Stimulated activated naive B cell treated with anti-CD40 and anti-IgM and Interleukin-4, amounts not matched to agents 10 μg/mL and 1 μg/mL and 100 μg/mL, for 72 hours (primary cell): ENCODE data around the gene ARL8A.
"Not testable (repeated sequence)": the region's sequence is repeated elsewhere in the genome, so short reads cannot be mapped to it uniquely, and the experiment has no call there.

Experiments
- ATAC-seq, 2 donors: fragments of 150-1000 bp; cut with Tn5 transposase; replicated peaks; 2 replicates each; pipeline ENCODE4 v1.10.0; 2021; ENCODE audit warnings: moderate library complexity in 1 of 2
- DNase-seq: peaks from one replicate; pipeline ENCODE4 v3.0.0; 2021
- H3K27ac Mint-ChIP-seq: one replicate; pipeline ENCODE4 v1.8.0; 2022; ENCODE audit warnings: mild to moderate bottlenecking, mixed read lengths
- H3K27me3 Mint-ChIP-seq, 2 donors: one replicate each; pipeline ENCODE4 v1.8.0; 2022; ENCODE audit warnings: mixed read lengths in 2 of 2
- H3K36me3 Mint-ChIP-seq, 2 donors: one replicate each; pipeline ENCODE4 v1.8.0; 2022; ENCODE audit warnings: mixed read lengths in 2 of 2, mild to moderate bottlenecking in 1 of 2
- H3K4me1 Mint-ChIP-seq, 2 donors: one replicate each; pipeline ENCODE4 v1.8.0; 2022; ENCODE audit warnings: mixed read lengths in 2 of 2, mild to moderate bottlenecking in 1 of 2
- H3K4me3 Mint-ChIP-seq, 2 donors: one replicate each; pipeline ENCODE4 v1.8.0; 2022; ENCODE audit warnings: mild to moderate bottlenecking in 2 of 2, mixed read lengths in 2 of 2, moderate library complexity in 1 of 2
- H3K9me3 Mint-ChIP-seq, 2 donors: one replicate each; pipeline ENCODE4 v1.8.0; 2022; ENCODE audit warnings: mixed read lengths in 2 of 2, mild to moderate bottlenecking in 1 of 2

ARL8A gene

DNA sequence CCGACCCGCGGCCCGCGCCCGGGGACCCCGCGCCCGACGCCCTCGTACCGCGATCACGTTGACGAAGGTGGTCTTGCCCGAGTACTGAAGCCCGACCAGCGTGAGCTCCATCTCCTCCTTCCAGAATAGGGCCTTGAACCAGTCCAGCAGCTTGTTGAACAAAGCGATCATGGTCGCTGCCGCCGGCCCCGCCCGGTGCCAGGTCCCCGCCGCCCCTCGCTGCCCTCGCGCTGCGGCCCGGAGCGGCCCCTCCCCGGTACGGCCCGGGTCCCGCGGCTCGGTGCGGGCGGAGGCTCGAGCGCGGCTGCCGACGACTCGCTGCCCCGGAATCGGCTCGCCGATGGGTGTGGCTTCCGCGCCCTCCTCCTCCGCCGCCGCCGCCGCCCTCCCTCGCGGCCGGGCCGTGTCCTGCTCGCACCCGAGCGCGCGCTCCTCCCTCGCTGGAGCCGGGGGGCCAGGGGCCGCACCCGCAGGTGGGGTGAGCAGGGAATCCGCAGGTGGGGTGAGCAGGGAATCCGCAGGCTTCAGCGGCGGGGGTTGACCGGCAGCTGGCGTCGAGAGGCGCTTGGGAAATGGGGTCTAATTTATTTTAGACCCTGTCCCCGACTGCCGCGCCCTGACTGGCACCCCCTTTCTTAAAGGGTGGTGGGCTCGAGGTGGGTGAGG is at the start of gene ARL8A:
ARL8A (minus strand) TSS at position 336 of the 666 bp plus-strand sequence; CDS start at position 171, 165 bp downstream.
- Mint-ChIP-seq H3K9me3 (no peaks in the 10 kb centered on the region), H3K4me1 (peaks cover 19 to 60% of the 10 kb centered on the region in 2 donors)

DNA sequence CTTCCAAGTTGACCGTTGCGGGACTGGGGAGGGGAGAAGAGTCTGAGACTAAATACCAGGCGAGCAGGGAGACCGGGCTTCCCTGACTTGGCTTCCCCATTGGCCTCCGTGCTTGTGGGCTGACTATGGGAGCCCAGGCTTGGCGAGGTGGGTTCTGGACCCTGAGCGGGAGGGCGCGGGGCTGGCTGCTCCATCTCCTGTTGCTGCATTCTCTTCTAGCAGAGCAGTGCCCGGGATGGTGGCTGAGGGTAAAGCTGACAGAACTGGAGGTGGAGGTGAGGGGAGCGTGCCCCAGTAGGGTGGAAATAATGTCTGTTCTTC is 49.8 kb upstream of the ARL8A start:
- no peak overlapping the region for H3K27ac Mint-ChIP-seq
- DNase-seq, result no peak
- peaks cover 14 to 32% of the 10 kb centered on the region in 2 donors for H3K4me1 Mint-ChIP-seq
- peak overlapping the region; percentile 39 to 56 for H3K4me3 Mint-ChIP-seq
- no peaks in the 10 kb centered on the region for H3K36me3 Mint-ChIP-seq
- no peaks in the 10 kb centered on the region for H3K9me3 Mint-ChIP-seq
- ATAC-seq, result peak in 1 of 2 donors; percentile 7
- H3K27me3 Mint-ChIP-seq, result peaks cover 55 to 62% of the 10 kb centered on the region in 2 donors

More for the DNA sequence above, at the start of gene ARL8A:
- peak within 1 kb of the TSS; percentile 91 to 93 for H3K4me3 Mint-ChIP-seq
- no peaks in the 10 kb centered on the region for H3K27me3 Mint-ChIP-seq
- peak within 1 kb of the TSS; percentile 93 for H3K27ac Mint-ChIP-seq
- H3K36me3 Mint-ChIP-seq, result peaks cover 14 to 15% of the 10 kb centered on the region in 2 donors
- DNase-seq, result peak; percentile 55
- ATAC-seq, result peak; percentile 70 to 72

DNA sequence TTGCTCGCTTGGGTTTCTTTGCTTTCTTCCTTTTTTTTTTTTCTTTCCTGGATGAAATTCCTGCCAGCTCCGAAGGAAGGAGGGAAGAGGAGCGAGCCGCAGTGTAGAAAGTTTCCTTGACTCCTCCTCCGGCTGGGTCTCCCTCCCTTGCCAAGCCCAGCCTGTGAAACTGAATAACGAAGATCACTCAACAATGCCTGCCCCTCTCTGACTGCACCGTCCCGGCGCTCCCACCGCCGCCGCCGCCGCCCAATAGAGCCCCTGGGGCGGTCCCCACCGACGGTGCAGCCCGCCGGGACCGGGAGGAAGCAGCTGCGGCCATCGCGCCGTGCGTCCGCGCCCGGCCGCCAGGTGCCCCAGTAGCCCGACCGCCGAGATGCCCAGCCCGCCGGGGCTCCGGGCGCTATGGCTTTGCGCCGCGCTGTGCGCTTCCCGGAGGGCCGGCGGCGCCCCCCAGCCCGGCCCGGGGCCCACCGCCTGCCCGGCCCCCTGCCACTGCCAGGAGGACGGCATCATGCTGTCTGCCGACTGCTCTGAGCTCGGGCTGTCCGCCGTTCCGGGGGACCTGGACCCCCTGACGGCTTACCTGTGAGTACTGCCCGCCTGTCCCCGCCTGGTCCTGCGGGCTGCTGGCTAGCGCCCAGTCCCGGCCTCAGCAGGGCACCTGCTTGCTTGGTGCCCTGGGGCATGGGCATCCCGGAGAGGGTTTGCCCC is 49.2 kb upstream of the ARL8A start, which contains the start of gene LGR6:
LGR6 (plus strand) TSS at position 186 of the 714 bp plus-strand sequence; CDS start at position 377, 191 bp downstream.
- peak within 1 kb of the TSS; percentile 74 to 79 for H3K4me3 Mint-ChIP-seq
- no peak for DNase-seq
- ATAC-seq, result peak; percentile 26 to 36

DNA sequence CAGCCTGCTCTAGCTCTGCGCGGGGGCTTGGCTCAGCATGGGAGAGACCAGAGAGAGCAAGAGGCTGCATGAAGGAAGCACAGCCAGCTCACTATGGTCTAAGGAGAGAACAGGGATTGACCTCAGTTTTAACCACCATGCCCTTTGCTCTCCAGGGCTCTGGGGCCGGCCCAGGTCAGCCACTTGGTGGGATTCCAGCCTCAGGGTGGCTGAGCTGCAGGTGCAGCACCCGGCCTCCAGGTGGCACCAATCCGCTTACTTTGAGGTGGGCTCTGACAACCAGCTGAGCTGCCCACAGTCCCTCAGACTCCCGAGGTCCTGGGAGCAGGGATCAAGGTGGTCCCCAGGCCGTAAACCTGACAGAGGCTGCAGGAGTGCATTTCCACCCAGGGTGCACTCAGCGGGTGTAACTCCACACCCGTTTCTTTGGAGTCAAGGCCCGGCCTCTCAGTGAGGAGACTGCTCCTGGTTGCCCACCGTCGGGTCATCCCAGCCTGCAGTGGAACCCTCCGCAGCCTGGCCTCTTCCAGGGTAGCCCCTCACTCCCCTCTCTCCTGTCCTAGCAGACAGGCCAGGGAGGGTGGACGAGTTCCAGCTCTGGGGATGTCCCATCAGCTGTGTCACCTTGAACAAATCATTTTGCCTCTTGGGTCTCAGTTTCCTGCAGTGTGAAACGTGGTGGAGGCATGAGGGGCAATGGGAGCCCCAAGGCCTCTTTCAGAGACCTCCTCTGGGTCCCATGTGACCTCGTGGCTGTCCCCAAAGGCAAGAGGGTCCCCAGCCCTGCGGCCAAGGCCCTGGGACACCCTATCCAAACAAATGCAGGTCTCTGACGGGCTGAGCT is 48.5 kb upstream of the ARL8A start:
- no peaks in the 10 kb centered on the region for H3K9me3 Mint-ChIP-seq
- no peak overlapping the region for H3K27ac Mint-ChIP-seq
- H3K4me1 Mint-ChIP-seq, result peaks cover 11 to 27% of the 10 kb centered on the region in 2 donors
- ATAC-seq, result peak; percentile 55 to 60
- H3K36me3 Mint-ChIP-seq, result no peaks in the 10 kb centered on the region
- peaks cover 47 to 52% of the 10 kb centered on the region in 2 donors for H3K27me3 Mint-ChIP-seq
- DNase-seq, result peak; percentile 36
- H3K4me3 Mint-ChIP-seq, result peak overlapping the region in 1 of 2 donors; percentile 79

More for the DNA sequence above, 49.2 kb upstream of the ARL8A start, which contains the start of gene LGR6:
- no peaks in the 10 kb centered on the region for H3K9me3 Mint-ChIP-seq
- H3K36me3 Mint-ChIP-seq, result no peaks in the 10 kb centered on the region
- peaks cover 50 to 57% of the 10 kb centered on the region in 2 donors for H3K27me3 Mint-ChIP-seq
- peak within 1 kb of the TSS; percentile 68 for H3K27ac Mint-ChIP-seq
- peaks cover 11 to 27% of the 10 kb centered on the region in 2 donors for H3K4me1 Mint-ChIP-seq

DNA sequence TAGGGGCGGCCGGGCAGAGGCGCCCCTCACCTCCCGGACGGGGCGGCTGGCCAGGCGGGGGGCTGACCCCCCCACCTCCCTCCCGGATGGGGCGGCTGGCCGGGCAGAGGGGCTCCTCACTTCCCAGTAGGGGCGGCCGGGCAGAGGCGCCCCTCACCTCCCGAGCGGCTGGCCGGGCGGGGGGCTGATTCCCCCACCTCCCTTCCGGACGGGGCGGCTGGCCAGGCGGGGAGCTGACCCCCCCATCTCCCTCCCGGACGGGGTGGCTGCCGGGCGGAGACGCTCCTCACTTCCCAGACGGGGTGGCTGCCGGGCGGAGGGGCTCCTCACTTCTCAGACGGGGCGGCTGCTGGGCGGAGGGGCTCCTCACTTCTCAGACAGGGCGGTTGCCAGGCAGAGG is 46.9 kb upstream of the ARL8A start:
- ATAC-seq, result not testable (repeated sequence)

DNA sequence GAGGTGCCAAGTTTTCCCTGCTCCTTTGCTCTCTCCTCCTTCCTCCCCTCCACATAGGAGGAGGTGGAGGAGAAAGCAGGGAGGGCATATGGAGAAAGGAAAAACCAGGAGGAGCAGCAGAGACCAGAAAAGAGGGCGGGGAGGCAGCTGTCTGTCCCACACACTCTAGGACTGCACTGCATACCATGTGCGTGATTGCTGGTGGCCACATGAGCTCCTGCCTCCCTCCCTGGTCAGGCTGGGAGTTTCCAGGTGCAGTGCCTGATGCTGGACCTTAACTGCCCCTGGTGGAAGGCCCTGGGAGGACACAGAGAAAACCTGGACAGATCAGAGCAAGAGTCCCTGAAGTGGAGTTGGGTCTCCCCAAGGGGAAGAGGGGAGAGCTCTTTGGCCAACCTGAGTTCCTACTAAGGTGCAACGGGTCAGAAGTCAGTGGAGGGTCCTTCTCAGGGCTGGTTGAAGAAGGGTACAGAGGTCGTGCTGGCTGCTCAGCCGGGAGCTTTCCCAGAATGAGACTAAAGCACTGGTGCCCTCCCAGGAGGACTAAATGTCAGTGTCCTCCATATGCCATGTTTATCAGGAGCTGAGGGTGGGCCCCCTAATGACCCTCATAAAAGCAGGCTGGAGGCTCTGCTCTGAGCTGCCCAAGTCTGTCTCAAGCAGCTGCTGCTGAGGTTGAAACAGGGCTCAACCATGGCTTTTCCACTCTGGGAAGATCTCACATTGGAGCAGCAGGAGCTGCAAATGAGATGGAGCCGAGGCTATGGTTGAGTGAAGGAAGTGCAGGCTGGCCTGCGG is 45.6 kb upstream of the ARL8A start:
- Mint-ChIP-seq H3K27me3 (peaks cover 47 to 61% of the 10 kb centered on the region in 2 donors), H3K9me3 (no peaks in the 10 kb centered on the region), H3K4me3 (no peak overlapping the region), H3K27ac (no peak overlapping the region), H3K4me1 (peaks cover 11 to 25% of the 10 kb centered on the region in 2 donors), H3K36me3 (no peaks in the 10 kb centered on the region)
- ATAC-seq (no peak), DNase-seq (no peak)

More for the DNA sequence above, 46.9 kb upstream of the ARL8A start:
- H3K36me3 Mint-ChIP-seq, H3K9me3 Mint-ChIP-seq, H3K4me3 Mint-ChIP-seq, DNase-seq, H3K27ac Mint-ChIP-seq: not testable (repeated sequence)
- Mint-ChIP-seq H3K4me1 (peaks cover 11 to 27% of the 10 kb centered on the region in 2 donors), H3K27me3 (peaks cover 48 to 61% of the 10 kb centered on the region in 2 donors)

DNA sequence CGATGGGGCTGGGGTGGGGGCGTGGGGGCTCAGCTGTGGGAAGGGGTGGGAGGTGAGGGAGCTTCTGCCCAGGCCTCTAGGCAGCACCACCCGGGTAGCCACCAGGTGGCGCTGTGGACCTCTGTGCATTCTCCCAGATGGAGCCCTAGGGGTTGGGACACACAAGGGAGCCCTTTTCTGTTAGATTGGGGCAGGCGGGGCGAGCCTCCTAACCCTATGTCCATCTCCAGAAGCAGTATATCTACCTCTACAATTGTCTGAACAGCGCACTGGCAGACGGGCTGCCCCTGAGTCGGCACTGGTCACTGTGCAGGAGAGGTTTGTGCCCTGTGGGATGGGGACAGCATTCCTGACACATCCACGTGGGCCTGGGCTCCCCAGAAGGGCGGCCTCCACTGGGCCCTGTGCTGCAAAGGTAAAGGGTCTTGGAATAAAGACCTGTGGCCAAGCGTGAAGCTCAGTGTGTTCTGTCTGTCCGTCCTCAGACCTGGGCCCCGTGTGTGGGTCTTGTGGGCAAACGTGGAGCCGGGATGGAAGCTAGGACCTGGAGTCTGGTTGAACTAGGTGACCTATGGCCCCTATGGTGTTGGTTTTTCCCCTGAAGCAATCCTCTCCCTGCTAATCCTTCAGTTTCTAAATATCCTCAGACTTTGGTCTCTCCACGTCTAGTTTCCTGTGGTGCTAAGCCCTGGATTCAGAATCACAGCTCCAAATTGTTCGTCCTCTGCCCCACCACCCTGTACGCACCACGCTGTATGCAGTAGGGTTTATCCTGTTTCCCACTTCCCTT is 44.7 kb upstream of the ARL8A start:
- H3K27ac Mint-ChIP-seq, result no peak overlapping the region
- no peak overlapping the region for H3K4me3 Mint-ChIP-seq
- peaks cover 10 to 21% of the 10 kb centered on the region in 2 donors for H3K4me1 Mint-ChIP-seq
- peaks cover 47 to 59% of the 10 kb centered on the region in 2 donors for H3K27me3 Mint-ChIP-seq
- peak; percentile 44 for DNase-seq
- no peaks in the 10 kb centered on the region for H3K9me3 Mint-ChIP-seq
- peak; percentile 74 to 78 for ATAC-seq
- H3K36me3 Mint-ChIP-seq, result no peaks in the 10 kb centered on the region

DNA sequence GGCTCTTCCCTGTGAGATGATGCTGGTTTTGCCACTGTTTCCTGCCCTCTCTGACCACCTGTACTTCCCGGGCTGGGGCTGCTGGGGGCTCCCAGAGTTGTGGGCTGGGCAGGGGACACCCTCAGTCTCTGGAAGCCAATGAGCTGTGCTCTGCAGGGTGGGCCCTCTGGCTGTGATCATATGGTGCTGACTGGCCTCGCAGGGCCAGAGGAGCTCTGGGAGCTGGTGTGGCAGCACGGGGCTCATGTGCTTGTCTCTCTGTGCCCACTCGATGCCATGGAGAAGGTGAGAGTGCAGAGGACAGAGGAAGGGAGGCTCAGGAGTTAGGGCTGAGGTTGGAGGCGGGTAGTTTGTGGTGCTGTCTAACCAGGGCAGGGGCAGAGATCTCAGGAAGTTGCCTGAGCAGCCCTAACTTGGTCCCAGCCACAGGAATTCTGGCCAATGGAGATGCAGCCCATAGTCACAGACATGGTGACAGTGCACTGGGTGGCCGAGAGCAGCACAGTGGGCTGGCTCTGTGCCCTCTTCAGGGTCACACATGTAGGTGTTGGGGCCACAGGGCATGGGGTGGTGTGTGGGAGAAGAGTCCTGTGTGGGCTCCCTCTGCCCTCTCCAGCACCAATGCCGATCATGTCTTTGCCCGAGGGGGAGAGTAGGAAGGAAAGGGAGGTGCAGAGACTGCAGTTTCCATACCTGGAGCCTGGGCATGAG is 43.3 kb upstream of the ARL8A start:
- Mint-ChIP-seq H3K27ac (no peak overlapping the region), H3K9me3 (no peaks in the 10 kb centered on the region), H3K27me3 (peaks cover 53 to 62% of the 10 kb centered on the region in 2 donors), H3K4me3 (no peak overlapping the region), H3K4me1 (peaks cover 10 to 16% of the 10 kb centered on the region in 2 donors), H3K36me3 (no peaks in the 10 kb centered on the region)
- ATAC-seq (no peak), DNase-seq (no peak)

DNA sequence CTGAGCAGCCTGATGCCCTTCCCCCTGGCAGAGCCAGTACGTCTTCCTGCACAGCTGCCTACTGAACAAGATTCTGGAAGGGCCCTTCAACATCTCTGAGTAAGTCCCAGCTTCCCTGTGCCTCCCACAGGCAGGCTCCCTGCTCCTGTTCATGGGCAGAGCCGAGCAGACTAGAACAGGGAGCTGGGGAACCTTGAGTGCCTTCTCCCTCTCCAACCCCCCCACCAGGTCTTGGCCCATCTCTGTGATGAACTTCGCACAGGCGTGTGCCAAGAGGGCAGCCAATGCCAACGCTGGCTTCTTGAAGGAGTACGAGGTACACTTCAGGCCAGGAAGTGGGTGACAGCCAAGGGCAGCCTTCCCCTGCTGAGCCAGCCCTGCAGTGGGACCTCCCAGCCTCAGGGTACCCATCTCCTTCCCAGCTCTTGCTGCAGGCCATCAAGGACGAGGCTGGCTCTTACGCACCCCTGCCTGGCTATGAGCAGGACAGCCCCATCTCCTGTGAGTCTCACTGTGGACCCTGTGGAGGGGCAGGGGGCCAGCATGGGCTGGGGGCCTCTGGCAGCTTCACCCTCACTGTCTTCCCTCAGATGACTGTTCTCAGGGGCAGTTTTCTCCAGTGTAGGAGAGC is 42.6 kb upstream of the ARL8A start:
- H3K36me3 Mint-ChIP-seq, result no peaks in the 10 kb centered on the region
- H3K4me3 Mint-ChIP-seq, result no peak overlapping the region
- no peak overlapping the region for H3K27ac Mint-ChIP-seq
- no peaks in the 10 kb centered on the region for H3K9me3 Mint-ChIP-seq
- H3K27me3 Mint-ChIP-seq, result peaks cover 48 to 62% of the 10 kb centered on the region in 2 donors
- H3K4me1 Mint-ChIP-seq, result peaks cover 8 to 10% of the 10 kb centered on the region in 2 donors
- ATAC-seq (no peak), DNase-seq (no peak)

DNA sequence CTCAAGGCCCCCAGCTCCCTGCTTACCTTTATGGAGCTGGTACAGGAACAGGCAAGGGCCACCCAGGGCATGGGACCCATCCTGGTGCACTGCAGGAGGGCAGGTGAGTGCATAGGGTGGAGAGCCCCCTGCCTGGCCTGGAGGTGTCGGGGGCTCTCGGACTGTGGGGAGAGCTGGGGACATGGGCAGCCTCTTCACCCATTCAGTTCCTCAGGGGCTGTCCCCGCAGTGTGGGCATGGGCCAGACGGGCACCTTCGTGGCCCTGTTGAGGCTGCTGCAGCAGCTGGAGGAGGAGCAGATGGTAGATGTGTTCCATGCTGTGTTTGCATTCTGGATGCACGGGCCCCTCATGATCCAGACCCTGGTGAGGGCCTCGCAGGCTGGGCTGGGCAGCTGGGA is 41.8 kb upstream of the ARL8A start:
- H3K36me3 Mint-ChIP-seq, result no peaks in the 10 kb centered on the region
- H3K4me3 Mint-ChIP-seq, result no peak overlapping the region
- peaks cover 8 to 10% of the 10 kb centered on the region in 2 donors for H3K4me1 Mint-ChIP-seq
- DNase-seq (no peak), ATAC-seq (no peak)
- no peak overlapping the region for H3K27ac Mint-ChIP-seq
- peaks cover 47 to 65% of the 10 kb centered on the region in 2 donors for H3K27me3 Mint-ChIP-seq
- H3K9me3 Mint-ChIP-seq, result no peaks in the 10 kb centered on the region

DNA sequence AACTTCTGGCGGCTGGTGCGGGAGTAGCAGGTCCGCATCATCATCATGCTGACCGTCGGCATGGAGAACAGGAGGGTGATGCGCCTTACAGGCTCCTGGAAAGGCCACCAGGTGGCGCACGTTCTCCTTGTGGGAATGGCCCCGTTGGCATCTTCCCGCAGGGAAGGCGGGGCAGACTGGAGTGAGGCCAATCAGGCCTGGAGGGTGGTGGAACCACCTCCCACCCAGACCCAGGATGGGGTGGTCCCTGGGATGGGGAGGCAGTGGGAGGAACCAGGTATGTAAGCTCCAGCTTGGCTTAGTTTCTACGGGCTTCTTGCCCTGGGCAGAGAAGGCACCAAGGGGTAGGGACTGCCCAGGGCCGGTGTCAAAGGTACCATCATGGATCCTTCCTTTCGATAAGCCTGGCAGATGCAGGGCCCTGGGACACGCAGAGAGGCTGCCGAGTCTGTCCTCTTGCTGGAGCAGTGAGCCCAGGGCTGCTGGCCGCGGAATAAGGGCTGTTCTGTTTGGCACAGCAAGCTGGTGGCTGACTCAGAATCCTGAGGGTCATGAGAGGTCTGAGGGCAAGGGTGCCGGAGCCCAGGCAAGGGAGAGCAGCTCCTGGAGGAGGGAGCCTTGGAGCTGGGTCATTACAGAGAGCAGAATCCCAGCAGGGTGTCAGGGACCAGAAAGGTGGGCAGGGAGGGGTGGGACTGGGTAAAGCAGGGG is 40.4 kb upstream of the ARL8A start:
- Mint-ChIP-seq H3K36me3 (no peaks in the 10 kb centered on the region), H3K27ac (no peak overlapping the region), H3K9me3 (no peaks in the 10 kb centered on the region), H3K27me3 (peaks cover 47 to 65% of the 10 kb centered on the region in 2 donors), H3K4me3 (no peak overlapping the region), H3K4me1 (peaks cover 10 to 17% of the 10 kb centered on the region in 2 donors)
- DNase-seq (peak; percentile 40), ATAC-seq (peak; percentile 54 to 74)
